HuH-7.5 (cell line): ENCODE measurements around the gene EIF4E1B.

ENCODE experiments used
- DNase-seq: peaks from one replicate; pipeline ENCODE4 v3.0.0; 2011; ENCODE audit warnings: low spot score

EIF4E1B gene

GRCh38 chr5:176647030-176647842, 16.8 kb downstream of the EIF4E1B start, which contains the start of gene TSPAN17:
Gene TSPAN17 (plus strand): TSS chr5:176647484. CDS start chr5:176647616, 132 bp downstream.
- peak; percentile 98 for DNase-seq

GRCh38 chr5:176647843-176648473, 17.5 kb downstream of the EIF4E1B start:
- DNase-seq: peak; percentile 76

- no peak for DNase-seq
Measured at GRCh38 chr5:176648474-176649194, 18.2 kb downstream of the EIF4E1B start.

GRCh38 chr5:176650354-176650884, 19.9 kb downstream of the EIF4E1B start:
- DNase-seq: no peak

GRCh38 chr5:176651472-176651980, 21.1 kb downstream of the EIF4E1B start:
- DNase-seq: no peak

GRCh38 chr5:176652136-176652535, 21.7 kb downstream of the EIF4E1B start:
- no peak for DNase-seq

- DNase-seq: no peak
Measured at GRCh38 chr5:176653401-176654385, 23.2 kb downstream of the EIF4E1B start.

GRCh38 chr5:176654856-176655255, 24.4 kb downstream of the EIF4E1B start:
- DNase-seq: no peak

GRCh38 chr5:176656467-176656990, 26.1 kb downstream of the EIF4E1B start:
- no peak for DNase-seq

- peak; percentile 91 for DNase-seq
Measured at GRCh38 chr5:176658007-176658599, 27.6 kb downstream of the EIF4E1B start.

- DNase-seq: no peak
Measured at GRCh38 chr5:176658817-176659511, 28.5 kb downstream of the EIF4E1B start.

- DNase-seq: no peak
Measured at GRCh38 chr5:176659512-176659839, 29.0 kb downstream of the EIF4E1B start.

- DNase-seq: no peak
Measured at GRCh38 chr5:176659860-176660461, 29.5 kb downstream of the EIF4E1B start.

- DNase-seq: no peak
Measured at GRCh38 chr5:176660530-176660859, 30.0 kb downstream of the EIF4E1B start.

GRCh38 chr5:176660860-176661641, 30.6 kb downstream of the EIF4E1B start:
- DNase-seq: peak; percentile 97

- no peak for DNase-seq
Measured at GRCh38 chr5:176661676-176662075, 31.2 kb downstream of the EIF4E1B start.

GRCh38 chr5:176662371-176663333, 32.2 kb downstream of the EIF4E1B start:
- DNase-seq: no peak

GRCh38 chr5:176663566-176663965, 33.1 kb downstream of the EIF4E1B start:
- DNase-seq: no peak
